Spleen (tissue), 7 donors: ENCODE data around the gene GABRE.

Experiments used
- CTCF ChIP-seq, 11 experiments: fragments of 200-600 bp in 7 of 11; fragments of 450-650 bp in 4 of 11; sonication (generic) in 4 of 11; IDR thresholded peaks in 8 of 11; conservative IDR thresholded peaks in 3 of 11; 1 replicate in 7 of 11; 2 replicates in 4 of 11; pipeline versions ENCODE4 v1.4.0 to v1.8.0; 2016 to 2021; ENCODE audit warnings: antibody characterized with exemption in 11 of 11, inconsistent platforms in 4 of 11, mild to moderate bottlenecking in 1 of 11
- POLR2AphosphoS5 ChIP-seq, 3 donors: sonication (generic); formaldehyde crosslinking; IDR thresholded peaks; one replicate each; pipeline ENCODE4 v1.5.1; 2017; ENCODE audit warnings: antibody characterized with exemption in 3 of 3
- donor health status: DM: no; HTN: no; CAD: no; lungs with moderate emphysema.
- donor health status: DM: no; HTN: no; CAD: no.
- donor health status: DM: no; HTN: no; CAD: no.

- no peak for TF ChIP-seq CTCF (IDR thresholded peaks at IDR 0.05 in 8 of 11, conservative IDR thresholded peaks at IDR 0.05 in 3 of 11)
- TF ChIP-seq POLR2AphosphoS5 (IDR thresholded peaks at IDR 0.05) = no peak
Observed at GRCh38 chrX:151987108-151987507, 12.6 kb upstream of the GABRE start.
